H9 (cell line): ENCODE data around the gene GTF3A. TPM values are rescaled to one million over a fixed set of nuclear protein-coding genes. Genes with fewer than 3 reads are reported as not detected.

ENCODE experiments used
- DNase-seq: peaks from one replicate; pipeline ENCODE4 v3.0.0-alpha.2; 2017
- H2AFZ ChIP-seq: one replicate; pipeline ENCODE4 v1.6.1; 2013; ENCODE audit warnings: mild to moderate bottlenecking, low read length, control low read depth, moderate library complexity
- H2AK5ac ChIP-seq: 2 replicates; pipeline ENCODE4 v1.6.1; 2013; ENCODE audit warnings: low read length, control low read depth, mixed read lengths; ENCODE audit not compliant: insufficient read length
- H2BK120ac ChIP-seq: one replicate; pipeline ENCODE4 v1.6.1; 2013; ENCODE audit warnings: low read depth, mild to moderate bottlenecking, low read length, control low read depth, inconsistent platforms; ENCODE audit not compliant: poor library complexity, severe bottlenecking
- H2BK12ac ChIP-seq: 2 replicates; pipeline ENCODE4 v1.6.1; 2013; ENCODE audit warnings: low read length, control low read depth, mixed read lengths, low read depth; ENCODE audit not compliant: insufficient read length
- H2BK15ac ChIP-seq: 2 replicates; pipeline ENCODE4 v1.6.1; 2013; ENCODE audit warnings: low read depth, low read length, control low read depth
- H2BK20ac ChIP-seq: one replicate; pipeline ENCODE4 v1.6.1; 2013; ENCODE audit warnings: low read depth, mild to moderate bottlenecking, low read length, control low read depth, inconsistent platforms; ENCODE audit not compliant: poor library complexity, severe bottlenecking
- H2BK5ac ChIP-seq: 2 replicates; pipeline ENCODE4 v1.6.1; 2013; ENCODE audit warnings: low read length, control low read depth, mixed read lengths; ENCODE audit not compliant: insufficient read length
- H3K14ac ChIP-seq: 2 replicates; pipeline ENCODE4 v1.6.1; 2013; ENCODE audit warnings: low read length, control low read depth; ENCODE audit not compliant: insufficient read depth
- H3K18ac ChIP-seq: 2 replicates; pipeline ENCODE4 v1.6.1; 2013; ENCODE audit warnings: low read depth, mild to moderate bottlenecking, mixed read lengths, low read length, control low read depth; ENCODE audit not compliant: insufficient read length
- H3K23ac ChIP-seq: 2 replicates; pipeline ENCODE4 v1.6.1; 2013; ENCODE audit warnings: low read length, control low read depth, mixed read lengths, low read depth; ENCODE audit not compliant: insufficient read length
- H3K23me2 ChIP-seq: 2 replicates; pipeline ENCODE4 v1.6.1; 2013; ENCODE audit warnings: low read depth, mild to moderate bottlenecking, mixed read lengths, low read length, control low read depth; ENCODE audit not compliant: insufficient read length, poor library complexity, severe bottlenecking
- H3K27ac ChIP-seq: 2 replicates; pipeline ENCODE4 v1.5.1; 2013; ENCODE audit warnings: low read length, control low read depth, mixed read lengths, low read depth; ENCODE audit not compliant: insufficient read length
- H3K27me3 ChIP-seq: 2 replicates; pipeline ENCODE4 v1.6.1; 2013; ENCODE audit warnings: low read length, control low read depth, inconsistent platforms; ENCODE audit not compliant: insufficient read depth
- H3K4ac ChIP-seq: 2 replicates; pipeline ENCODE4 v1.6.1; 2013; ENCODE audit warnings: low read depth, mild to moderate bottlenecking, control low read depth, inconsistent platforms, low read length, moderate library complexity
- H3K4me1 ChIP-seq: 2 replicates; pipeline ENCODE4 v1.6.1; 2013; ENCODE audit warnings: low read length, control low read depth, inconsistent platforms; ENCODE audit not compliant: insufficient read depth
- H3K4me2 ChIP-seq: 2 replicates; pipeline ENCODE4 v1.6.1; 2013; ENCODE audit warnings: low read length, control low read depth, mixed read lengths; ENCODE audit not compliant: insufficient read length, insufficient read depth
- H3K56ac ChIP-seq: 2 replicates; pipeline ENCODE4 v1.6.1; 2013; ENCODE audit warnings: low read depth, mild to moderate bottlenecking, mixed read lengths, low read length, control low read depth; ENCODE audit not compliant: insufficient read length
- H3K79me1 ChIP-seq: 2 replicates; pipeline ENCODE4 v1.6.1; 2013; ENCODE audit warnings: low read depth, mild to moderate bottlenecking, moderate library complexity, low read length, control low read depth, inconsistent platforms; ENCODE audit not compliant: insufficient read depth, poor library complexity, severe bottlenecking
- H3K79me2 ChIP-seq: 2 replicates; pipeline ENCODE4 v1.6.1; 2013; ENCODE audit warnings: low read length, control low read depth, inconsistent platforms; ENCODE audit not compliant: insufficient read depth
- H3K9ac ChIP-seq: 2 replicates; pipeline ENCODE4 v1.6.1; 2013; ENCODE audit warnings: low read length, control low read depth, mixed read lengths; ENCODE audit not compliant: insufficient read length; ENCODE audit errors: extremely low read depth
- H3K9me3 ChIP-seq: one replicate; pipeline ENCODE4 v1.6.1; 2013; ENCODE audit warnings: low read depth, low read length, inconsistent platforms; ENCODE audit not compliant: control insufficient read depth
- H3T11ph ChIP-seq: one replicate; pipeline ENCODE4 v1.6.1; 2013; ENCODE audit warnings: mild to moderate bottlenecking, low read length, control low read depth, inconsistent platforms
- H4K20me1 ChIP-seq: one replicate; pipeline ENCODE4 v1.6.1; 2013; ENCODE audit not compliant: control insufficient read depth, insufficient read length, insufficient read depth
- H4K5ac ChIP-seq: 2 replicates; pipeline ENCODE4 v1.6.1; 2013; ENCODE audit warnings: low read depth, mild to moderate bottlenecking, mixed read lengths, low read length, control low read depth; ENCODE audit not compliant: insufficient read length
- H4K8ac ChIP-seq: replicated peaks from 2 replicates; pipeline ENCODE4 v1.6.1; 2013; ENCODE audit warnings: low read length, control low read depth, mixed read lengths, low read depth; ENCODE audit not compliant: insufficient read length
- H4K91ac ChIP-seq: 2 replicates; pipeline ENCODE4 v1.6.1; 2013; ENCODE audit warnings: low read depth, mild to moderate bottlenecking, moderate library complexity, mixed read lengths, low read length, control low read depth; ENCODE audit not compliant: insufficient read length
- H3K27ac Mint-ChIP-seq, 3 experiments: 2 replicates in 2 of 3; 3 replicates in 1 of 3; pipeline ENCODE4 v1.8.0; 2020 to 2021; ENCODE audit warnings: mixed read lengths in 3 of 3, mild to moderate bottlenecking in 1 of 3, moderate library complexity in 1 of 3
- H3K27me3 Mint-ChIP-seq: 2 replicates; pipeline ENCODE4 v1.8.0; 2021; ENCODE audit warnings: low read depth, mild to moderate bottlenecking, moderate library complexity, mixed read lengths
- H3K36me3 Mint-ChIP-seq, 3 experiments: 2 replicates in 2 of 3; 3 replicates in 1 of 3; pipeline ENCODE4 v1.8.0; 2020 to 2021; ENCODE audit warnings: low read depth in 3 of 3, mixed read lengths in 3 of 3; ENCODE audit not compliant: insufficient read depth in 1 of 3
- H3K4me1 Mint-ChIP-seq, 2 experiments: 2 replicates each; pipeline ENCODE4 v1.8.0; 2020; ENCODE audit warnings: mixed read lengths in 2 of 2
- H3K4me3 Mint-ChIP-seq, 2 experiments: 2 replicates in 1 of 2; 3 replicates in 1 of 2; pipeline ENCODE4 v1.8.0; 2020 to 2021; ENCODE audit warnings: mild to moderate bottlenecking in 2 of 2, mixed read lengths in 2 of 2, moderate library complexity in 1 of 2
- H3K9me3 Mint-ChIP-seq, 2 experiments: 2 replicates in 1 of 2; 3 replicates in 1 of 2; pipeline ENCODE4 v1.8.0; 2020; ENCODE audit warnings: mild to moderate bottlenecking in 2 of 2, mixed read lengths in 2 of 2, moderate library complexity in 1 of 2
- CTCF ChIP-seq: fragments of 200-600 bp; sonication (generic); conservative IDR thresholded peaks from 3 replicates; pipeline ENCODE4 v1.8.0; 2021; ENCODE audit warnings: antibody characterized with exemption, mild to moderate bottlenecking
- WGBS: extraction: QIAGEN DNeasy Blood & Tissue Kit; methylation state at CpG from one replicate; pipeline ENCODE4 v1.1.7; 2013; ENCODE audit warnings: missing lambda C conversion rate, low lambda C conversion rate, mixed read lengths; ENCODE audit not compliant: insufficient read length; ENCODE audit errors: extremely low coverage; 5-methylcytosine and 5-hydroxymethylcytosine counted together
- total RNA-seq: library from RNA; stranded (reverse); gene quantifications from 2 replicates; pipeline ENCODE4 v1.2.1, GENCODE V29; 2021

Gene GTF3A
- total RNA-seq, 1 experiment from 2014 or later: 70.0 TPM

- no peaks in the 10 kb centered on the region for H3K9me3 ChIP-seq
- H3K27me3 ChIP-seq: no peaks in the 10 kb centered on the region
- no peak overlapping the region for H3T11ph ChIP-seq
- H3K27ac ChIP-seq: no peak overlapping the region
- no peak overlapping the region for H3K4me2 ChIP-seq
- no peak overlapping the region for H3K18ac ChIP-seq
- Mint-ChIP-seq H3K27me3 (peaks cover 18% of the 10 kb centered on the region), H3K27ac (no peak overlapping the region), H3K36me3 (no peaks in the 10 kb centered on the region), H3K4me1 (peaks cover 0 to 2% of the 10 kb centered on the region in 2 experiments; a peak in 3 of 4 replicates), H3K9me3 (peaks cover 0 to 2% of the 10 kb centered on the region in 2 experiments; a peak in 2 of 5 replicates), H3K4me3 (no peak overlapping the region)
- H2BK5ac ChIP-seq: no peak overlapping the region
- no peak overlapping the region for H4K5ac ChIP-seq
- no peak overlapping the region for H2BK20ac ChIP-seq
- no peak overlapping the region for H3K14ac ChIP-seq
- no peaks in the 10 kb centered on the region for H3K23me2 ChIP-seq
- H2AFZ ChIP-seq: no peak overlapping the region
- H3K4ac ChIP-seq: no peak overlapping the region
- no peak overlapping the region for H2BK120ac ChIP-seq
- no peak overlapping the region for H3K23ac ChIP-seq
- WGBS: no CpG with 5 or more reads among the region's 3 CpGs
- no peaks in the 10 kb centered on the region for H4K20me1 ChIP-seq
- no peak for DNase-seq
- no peak overlapping the region for H2AK5ac ChIP-seq
- no peak overlapping the region for H2BK12ac ChIP-seq
- H3K4me1 ChIP-seq: no peaks in the 10 kb centered on the region
- no peaks in the 10 kb centered on the region for H3K79me2 ChIP-seq
- H4K8ac ChIP-seq: no peak overlapping the region
- no peak overlapping the region for H3K56ac ChIP-seq
- no peak overlapping the region for H3K9ac ChIP-seq
- no peaks in the 10 kb centered on the region for H3K79me1 ChIP-seq
- H2BK15ac ChIP-seq: no peak overlapping the region
- H4K91ac ChIP-seq: no peak overlapping the region
- no peak for TF ChIP-seq CTCF
These were observed 13.1 kb upstream of the GTF3A start for GRCh38 chr13:27411341-27411740.
